ENCODE results near the gene TTC24.
"Not testable (repeated sequence)": the region's sequence is repeated elsewhere in the genome, so short reads cannot be mapped to it uniquely, and the experiment has no call there.

TTC24 gene

GRCh38 chr1:156615946-156616345 lies 36.4 kb downstream of the TTC24 start:
- no peak for DNase-seq

- DNase-seq = peak; percentile 73 to 84
Measured at GRCh38 chr1:156616463-156616862, 36.9 kb downstream of the TTC24 start.

- peak; percentile 69 to 80 for DNase-seq
Measured at GRCh38 chr1:156618853-156619581, 39.5 kb downstream of the TTC24 start, which contains the start of gene HAPLN2. Gene HAPLN2 (plus strand): TSS chr1:156619415. CDS start chr1:156623491, 4,076 bp downstream.

GRCh38 chr1:156619582-156619955 lies 40.0 kb downstream of the TTC24 start:
- DNase-seq = no peak

GRCh38 chr1:156622581-156623297 lies 43.2 kb downstream of the TTC24 start:
- no peak for DNase-seq

GRCh38 chr1:156623946-156624813 lies 44.7 kb downstream of the TTC24 start:
- no peak for DNase-seq

GRCh38 chr1:156624814-156625435 lies 45.4 kb downstream of the TTC24 start:
- no peak for DNase-seq

GRCh38 chr1:156625436-156626078 lies 46.0 kb downstream of the TTC24 start:
- DNase-seq = peak; percentile 24 to 51

GRCh38 chr1:156626079-156626438 lies 46.5 kb downstream of the TTC24 start:
- no peak for DNase-seq

- DNase-seq = peak in 1 of 2 donors; percentile 18
Measured at GRCh38 chr1:156627313-156627880, 47.9 kb downstream of the TTC24 start.

- no peak for DNase-seq
Measured at GRCh38 chr1:156629823-156630449, 50.4 kb downstream of the TTC24 start.

- not testable (repeated sequence) for DNase-seq
Measured at GRCh38 chr1:156631152-156631551, 51.6 kb downstream of the TTC24 start.

- DNase-seq = no peak
Measured at GRCh38 chr1:156632355-156632754, 52.8 kb downstream of the TTC24 start.

All from hippocampal formation (tissue), 2 donors.